Measurements from ENCODE around the gene LRRC45. TPM values are rescaled to one million over a fixed set of nuclear protein-coding genes. Genes with fewer than 3 reads are reported as not detected.

LRRC45 gene
- total and polyA plus RNA-seq, 8 donors, result 8.3 to 171 (median 21.0) TPM

DNA sequence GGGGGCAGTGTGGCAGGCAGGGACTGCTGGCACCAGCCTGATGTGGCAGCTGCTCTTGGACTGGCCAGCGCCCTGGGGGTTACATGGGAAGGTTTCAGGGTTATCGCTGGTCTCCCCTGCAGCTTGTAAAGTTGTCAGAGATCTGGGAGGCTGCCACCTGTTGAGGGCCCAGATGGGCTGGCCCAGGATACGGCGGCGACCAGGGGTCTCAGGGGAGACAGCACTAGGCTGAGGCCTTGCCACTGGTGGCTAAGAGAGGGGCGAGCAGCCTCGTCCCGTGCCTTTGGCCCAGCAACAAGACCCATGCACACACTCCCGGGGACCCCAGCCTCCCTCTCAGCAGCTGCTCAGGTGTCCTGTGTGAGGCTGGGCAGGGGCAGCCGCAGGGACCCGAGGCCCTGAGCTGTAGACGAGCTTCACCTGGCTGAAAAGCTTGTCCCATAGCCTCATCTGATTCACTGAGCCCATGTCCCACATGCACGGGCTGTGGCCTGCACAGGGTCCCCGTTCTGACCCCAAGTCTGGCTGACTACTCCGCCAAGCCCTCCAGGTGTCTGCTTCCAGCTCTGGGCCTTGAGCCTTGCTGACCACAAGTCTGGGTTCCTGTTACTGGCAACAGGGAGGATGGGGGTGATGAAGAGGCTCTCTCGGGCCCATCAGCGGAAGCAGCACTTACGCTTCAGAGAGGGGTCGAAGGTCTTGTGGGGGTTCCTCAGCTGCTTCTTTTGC lies 36.3 kb downstream of the LRRC45 start:
- 70 to 90% (median 80%) methylated on average over 8 to 19 of the region's 19 CpGs for WGBS, 5 donors
- TF ChIP-seq POLR2A (IDR thresholded peaks at IDR 0.05), result no peak
- TF ChIP-seq EP300 (IDR thresholded peaks at IDR 0.05), result no peak
- TF ChIP-seq, protein P1, sequence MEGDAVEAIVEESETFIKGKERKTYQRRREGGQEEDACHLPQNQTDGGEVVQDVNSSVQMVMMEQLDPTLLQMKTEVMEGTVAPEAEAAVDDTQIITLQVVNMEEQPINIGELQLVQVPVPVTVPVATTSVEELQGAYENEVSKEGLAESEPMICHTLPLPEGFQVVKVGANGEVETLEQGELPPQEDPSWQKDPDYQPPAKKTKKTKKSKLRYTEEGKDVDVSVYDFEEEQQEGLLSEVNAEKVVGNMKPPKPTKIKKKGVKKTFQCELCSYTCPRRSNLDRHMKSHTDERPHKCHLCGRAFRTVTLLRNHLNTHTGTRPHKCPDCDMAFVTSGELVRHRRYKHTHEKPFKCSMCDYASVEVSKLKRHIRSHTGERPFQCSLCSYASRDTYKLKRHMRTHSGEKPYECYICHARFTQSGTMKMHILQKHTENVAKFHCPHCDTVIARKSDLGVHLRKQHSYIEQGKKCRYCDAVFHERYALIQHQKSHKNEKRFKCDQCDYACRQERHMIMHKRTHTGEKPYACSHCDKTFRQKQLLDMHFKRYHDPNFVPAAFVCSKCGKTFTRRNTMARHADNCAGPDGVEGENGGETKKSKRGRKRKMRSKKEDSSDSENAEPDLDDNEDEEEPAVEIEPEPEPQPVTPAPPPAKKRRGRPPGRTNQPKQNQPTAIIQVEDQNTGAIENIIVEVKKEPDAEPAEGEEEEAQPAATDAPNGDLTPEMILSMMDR (IDR thresholded peaks at IDR 0.05), result no peak
- TF ChIP-seq POLR2AphosphoS5 (IDR thresholded peaks at IDR 0.05), result no peak
- Histone ChIP-seq H3K9me3 (no peaks in the 10 kb centered on the region), H3K27me3 (no peaks in the 10 kb centered on the region), H3K4me3 (no peak overlapping the region), H3K36me3 (peaks cover 81 to 100% (median 98%) of the 10 kb centered on the region in 4 donors), H3K4me1 (peaks cover 8 to 26% (median 16%) of the 10 kb centered on the region in 4 donors), H3K27ac (no peak overlapping the region)
- intact Hi-C loops (cut with DNase I; ENCODE audit: low total_unique reads), result no loop called here
- DNase-seq, result no peak

DNA sequence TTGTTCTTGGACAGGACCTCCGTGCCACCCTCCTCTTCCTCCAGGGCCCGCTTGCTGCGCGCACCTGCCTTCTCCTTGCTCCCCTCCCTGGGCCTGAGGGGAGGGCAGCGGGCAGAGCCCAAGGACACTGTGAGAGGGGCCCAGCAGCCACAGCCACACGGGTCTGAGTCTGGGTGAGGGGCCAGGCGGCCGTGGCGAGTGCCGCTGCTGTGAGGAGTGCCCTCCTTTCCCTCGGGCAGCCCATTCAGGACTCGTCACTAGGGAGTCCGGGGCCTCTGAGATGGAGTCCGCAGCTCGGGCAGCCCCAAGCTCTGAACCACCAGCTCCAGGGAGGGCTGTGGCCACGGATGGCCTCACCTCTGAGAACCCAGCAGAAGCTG lies 36.9 kb downstream of the LRRC45 start:
- H3K4me1 ChIP-seq, result peaks cover 14 to 26% (median 21%) of the 10 kb centered on the region in 4 donors
- no peaks in the 10 kb centered on the region for H3K27me3 ChIP-seq
- no peak for DNase-seq
- WGBS, 5 donors, result 80 to 88% (median 85%) methylated on average over 6 to 16 of the region's 16 CpGs
- H3K27ac ChIP-seq, result no peak overlapping the region
- H3K4me3 ChIP-seq, result no peak overlapping the region
- TF ChIP-seq POLR2AphosphoS5 (IDR thresholded peaks at IDR 0.05) (no peak), EP300 (IDR thresholded peaks at IDR 0.05) (no peak), POLR2A (IDR thresholded peaks at IDR 0.05) (no peak)
- TF ChIP-seq, protein P1 (IDR thresholded peaks at IDR 0.05), result no peak
- peaks cover 75 to 94% (median 92%) of the 10 kb centered on the region in 4 donors for H3K36me3 ChIP-seq
- intact Hi-C loops (cut with DNase I; ENCODE audit: low total_unique reads), result no loop called here
- no peaks in the 10 kb centered on the region for H3K9me3 ChIP-seq

DNA sequence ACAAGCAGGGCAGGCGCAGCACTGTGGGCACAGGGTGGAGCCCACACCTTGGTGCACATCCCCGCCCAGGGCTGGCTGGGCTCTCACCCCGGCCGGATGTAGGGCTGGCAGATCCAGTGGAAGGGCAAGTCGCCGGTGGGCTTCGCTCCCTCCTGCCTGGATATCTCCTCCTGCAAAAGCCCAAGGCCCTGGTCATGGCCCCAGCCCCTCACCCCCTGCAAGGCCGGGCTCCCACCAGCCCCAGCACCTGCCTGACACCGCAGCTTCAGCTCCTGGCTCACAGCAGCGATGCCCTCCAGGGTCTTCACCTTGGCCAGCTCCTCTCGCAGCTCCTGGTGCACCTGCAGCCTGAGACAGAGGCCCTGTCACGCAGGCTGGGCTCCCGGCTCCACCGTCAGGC lies 37.5 kb downstream of the LRRC45 start:
- TF ChIP-seq EP300 (IDR thresholded peaks at IDR 0.05), result no peak
- TF ChIP-seq POLR2AphosphoS5 (IDR thresholded peaks at IDR 0.05), result no peak
- TF ChIP-seq, protein P1 (IDR thresholded peaks at IDR 0.05), result no peak
- TF ChIP-seq POLR2A (IDR thresholded peaks at IDR 0.05), result no peak
- no peak for DNase-seq
- Histone ChIP-seq H3K27ac (no peak overlapping the region), H3K9me3 (no peaks in the 10 kb centered on the region), H3K36me3 (peaks cover 69 to 88% (median 86%) of the 10 kb centered on the region in 4 donors), H3K27me3 (no peaks in the 10 kb centered on the region), H3K4me3 (no peak overlapping the region), H3K4me1 (peaks cover 15 to 25% (median 24%) of the 10 kb centered on the region in 4 donors)
- WGBS, 5 donors, result 79 to 88% (median 84%) methylated on average over 7 to 14 of the region's 14 CpGs
- intact Hi-C loops (cut with DNase I; ENCODE audit: low total_unique reads), result no loop called here

DNA sequence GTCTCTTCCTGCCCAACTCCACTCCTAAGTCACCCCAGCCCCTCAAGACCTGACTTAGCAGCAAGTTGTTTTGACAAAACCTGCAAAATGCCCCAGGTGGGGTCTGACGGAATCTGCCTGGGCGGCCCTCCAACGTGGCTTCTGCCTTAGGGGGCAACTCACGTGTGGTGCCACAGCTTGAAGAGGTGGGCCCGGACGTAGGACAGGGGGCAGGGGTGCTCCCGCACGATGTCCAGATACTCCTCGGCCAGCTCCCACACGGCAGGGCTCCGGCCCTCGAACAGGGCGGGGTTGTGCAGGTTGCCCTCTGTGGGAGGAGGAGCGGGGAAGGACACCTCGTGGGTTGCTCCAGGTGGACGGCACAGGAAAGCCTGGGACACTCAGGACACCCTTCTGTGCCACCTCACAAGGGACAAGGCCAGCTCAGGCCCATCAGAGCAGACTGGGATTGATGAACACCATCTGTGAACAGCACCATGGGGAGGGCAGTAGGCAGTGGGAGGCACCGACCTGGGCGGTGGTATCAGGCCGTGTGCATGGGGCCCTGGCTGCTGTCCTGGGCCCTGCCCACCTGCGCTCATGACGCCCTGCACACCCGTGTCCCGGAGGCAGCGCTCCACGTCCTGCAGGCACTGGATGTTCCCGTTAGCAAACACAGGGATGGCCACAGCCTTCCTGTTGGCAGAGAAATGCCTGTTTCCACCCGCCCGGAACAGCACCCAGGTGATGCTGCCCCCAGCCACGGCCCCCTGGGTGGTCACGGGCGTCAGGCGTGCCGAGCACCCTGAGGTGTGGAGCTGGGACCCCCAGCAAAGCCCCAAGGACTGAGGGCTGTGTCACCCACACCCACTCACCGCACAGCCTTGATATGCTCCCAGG lies 38.2 kb downstream of the LRRC45 start:
- Histone ChIP-seq H3K4me1 (peaks cover 21 to 31% (median 30%) of the 10 kb centered on the region in 4 donors), H3K36me3 (peaks cover 62 to 81% (median 79%) of the 10 kb centered on the region in 4 donors), H3K27me3 (no peaks in the 10 kb centered on the region), H3K27ac (no peak overlapping the region), H3K4me3 (no peak overlapping the region), H3K9me3 (no peaks in the 10 kb centered on the region)
- 82 to 90% (median 85%) methylated on average over 10 to 34 of the region's 34 CpGs for WGBS, 5 donors
- no peak for DNase-seq
- TF ChIP-seq POLR2A (IDR thresholded peaks at IDR 0.05) (no peak), POLR2AphosphoS5 (IDR thresholded peaks at IDR 0.05) (no peak), EP300 (IDR thresholded peaks at IDR 0.05) (no peak)
- TF ChIP-seq, protein P1 (IDR thresholded peaks at IDR 0.05), result no peak
- intact Hi-C loops (cut with DNase I; ENCODE audit: low total_unique reads), result no loop called here

All from stomach (tissue), 9 donors.